GM23248 (cell line): ENCODE results near the gene TIAM2.

ENCODE experiments used
- EZH2 ChIP-seq: fragments of 200-600 bp; sonication (generic); IDR thresholded peaks from 2 replicates; pipeline ENCODE4 v1.6.1; 2018; ENCODE audit warnings: antibody characterized with exemption, mild to moderate bottlenecking; ENCODE audit not compliant: insufficient read depth, poor library complexity, severe bottlenecking
- EZH2phosphoT487 ChIP-seq: fragments of 200-600 bp; sonication (generic); IDR thresholded peaks from 2 replicates; pipeline ENCODE4 v1.6.1; 2018; ENCODE audit warnings: antibody characterized with exemption, moderate library complexity, mild to moderate bottlenecking, low read depth; ENCODE audit not compliant: insufficient read depth

GRCh38 chr6:155021680-155022079 is 26.6 kb downstream of the TIAM2 start:
- no peak for TF ChIP-seq EZH2
- no peak for TF ChIP-seq EZH2phosphoT487
